ENCODE results near the gene FAM216A. TPM values are rescaled to one million over a fixed set of nuclear protein-coding genes. Genes with fewer than 3 reads are reported as not detected.
A peak's percentile ranks its signal among the peaks of the same experiment; 100 is the strongest.
"Not testable (repeated sequence)": the region's sequence is repeated elsewhere in the genome, so short reads cannot be mapped to it uniquely, and the experiment has no call there.

Gene FAM216A
- total RNA-seq, 1 donor from 2014 or later, result 3.1 TPM

GRCh38 chr12:110453569-110454296, 14.9 kb upstream of the FAM216A start:
- ATAC-seq (no peak), DNase-seq (no peak)
- Histone ChIP-seq H3K27me3 (no peaks in the 10 kb centered on the region), H3K4me3 (no peak overlapping the region), H3K4me1 (peaks cover 17% of the 10 kb centered on the region), H3K9me3 (no peaks in the 10 kb centered on the region), H3K36me3 (peaks cover 44% of the 10 kb centered on the region), H3K27ac (no peak overlapping the region)
- no peak for TF ChIP-seq CTCF (IDR thresholded peaks at IDR 0.05)
- intact Hi-C loops (cut with DNase I), result no loop called here

- Histone ChIP-seq H3K36me3 (peaks cover 72% of the 10 kb centered on the region), H3K4me1 (peaks cover 12% of the 10 kb centered on the region), H3K4me3 (no peak overlapping the region), H3K9me3 (no peaks in the 10 kb centered on the region), H3K27ac (no peak overlapping the region), H3K27me3 (no peaks in the 10 kb centered on the region)
- intact Hi-C loops (cut with DNase I), result no loop called here
- DNase-seq, result no peak
- no peak for ATAC-seq
- no peak for TF ChIP-seq CTCF (IDR thresholded peaks at IDR 0.05)
Observed at GRCh38 chr12:110458756-110459155, 9.9 kb upstream of the FAM216A start.

- H3K4me3 ChIP-seq; H3K27me3 ChIP-seq; H3K9me3 ChIP-seq; H3K4me1 ChIP-seq; intact Hi-C loops (cut with DNase I); H3K27ac ChIP-seq; ATAC-seq; DNase-seq: not testable (repeated sequence)
- H3K36me3 ChIP-seq, result peaks cover 69% of the 10 kb centered on the region
Observed at GRCh38 chr12:110461189-110461588, 7.5 kb upstream of the FAM216A start.

GRCh38 chr12:110465024-110465423, 3.6 kb upstream of the FAM216A start:
- intact Hi-C loops (cut with DNase I), result no loop called here
- TF ChIP-seq CTCF (IDR thresholded peaks at IDR 0.05), result no peak
- Histone ChIP-seq H3K4me1 (peaks cover 19% of the 10 kb centered on the region), H3K36me3 (peaks cover 46% of the 10 kb centered on the region), H3K4me3 (no peak overlapping the region), H3K27ac (no peak overlapping the region), H3K9me3 (no peaks in the 10 kb centered on the region), H3K27me3 (no peaks in the 10 kb centered on the region)
- ATAC-seq (no peak), DNase-seq (no peak)

- H3K4me1 ChIP-seq, result peaks cover 20% of the 10 kb centered on the region
- peaks cover 40% of the 10 kb centered on the region for H3K36me3 ChIP-seq
- H3K4me3 ChIP-seq; H3K9me3 ChIP-seq; H3K27me3 ChIP-seq; intact Hi-C loops (cut with DNase I); H3K27ac ChIP-seq; DNase-seq; ATAC-seq: not testable (repeated sequence)
Observed at GRCh38 chr12:110465765-110466164, 2.9 kb upstream of the FAM216A start.

- H3K36me3 ChIP-seq, result peaks cover 31% of the 10 kb centered on the region
- H3K27me3 ChIP-seq, result no peaks in the 10 kb centered on the region
- intact Hi-C loops (cut with DNase I), result no loop called here
- H3K27ac ChIP-seq, result no peak overlapping the region
- no peak for TF ChIP-seq CTCF (IDR thresholded peaks at IDR 0.05)
- no peak for ATAC-seq
- no peak for DNase-seq
- H3K9me3 ChIP-seq, result no peaks in the 10 kb centered on the region
- peak overlapping the region; percentile 76 for H3K4me3 ChIP-seq
- H3K4me1 ChIP-seq, result peaks cover 20% of the 10 kb centered on the region
Observed at GRCh38 chr12:110466791-110467190, 1.9 kb upstream of the FAM216A start.

- Histone ChIP-seq H3K36me3 (peaks cover 21% of the 10 kb centered on the region), H3K27ac (peak overlapping the region; percentile 93), H3K27me3 (no peaks in the 10 kb centered on the region), H3K9me3 (no peaks in the 10 kb centered on the region), H3K4me1 (peaks cover 20% of the 10 kb centered on the region), H3K4me3 (peak overlapping the region; percentile 76)
- intact Hi-C loops (cut with DNase I), result no loop called here
- ATAC-seq, result no peak
- no peak for TF ChIP-seq CTCF (IDR thresholded peaks at IDR 0.05)
- no peak for DNase-seq
Observed at GRCh38 chr12:110467847-110468213, 815 bp upstream of the FAM216A start.

All from upper lobe of right lung (tissue), 1 donor.